ENCODE results near the gene TRIM66. TPM values are rescaled to one million over a fixed set of nuclear protein-coding genes. Genes with fewer than 3 reads are reported as not detected.

The TRIM66 gene
- total RNA-seq, 1 donor from 2014 or later: 59.5 TPM

GRCh38 chr11:8694137-8694536 lies 11.7 kb upstream of the TRIM66 start:
- Mint-ChIP-seq H3K4me1 (ENCODE audit: low read depth, unreplicated experiment) (peaks cover 1% of the 10 kb centered on the region), H3K36me3 (ENCODE audit: unreplicated experiment) (no peaks in the 10 kb centered on the region), H3K9me3 (ENCODE audit: unreplicated experiment) (peaks cover 5% of the 10 kb centered on the region), H3K4me3 (ENCODE audit: unreplicated experiment) (no peak overlapping the region), H3K27me3 (ENCODE audit: unreplicated experiment) (peaks cover 4% of the 10 kb centered on the region), H3K27ac (ENCODE audit: unreplicated experiment) (no peak overlapping the region)
- no peak for DNase-seq
- no peak for TF ChIP-seq CTCF (IDR thresholded peaks at IDR 0.05; ENCODE audit: partially characterized antibody, unreplicated experiment)

GRCh38 chr11:8693555-8693954 lies 11.1 kb upstream of the TRIM66 start:
- no peak for TF ChIP-seq CTCF (IDR thresholded peaks at IDR 0.05; ENCODE audit: partially characterized antibody, unreplicated experiment)
- Mint-ChIP-seq H3K9me3 (ENCODE audit: unreplicated experiment) (peaks cover 6% of the 10 kb centered on the region), H3K27ac (ENCODE audit: unreplicated experiment) (no peak overlapping the region), H3K36me3 (ENCODE audit: unreplicated experiment) (no peaks in the 10 kb centered on the region), H3K27me3 (ENCODE audit: unreplicated experiment) (peaks cover 6% of the 10 kb centered on the region), H3K4me3 (ENCODE audit: unreplicated experiment) (no peak overlapping the region), H3K4me1 (ENCODE audit: low read depth, unreplicated experiment) (peaks cover 3% of the 10 kb centered on the region)
- no peak for DNase-seq

- peaks cover 3% of the 10 kb centered on the region for H3K4me1 Mint-ChIP-seq (ENCODE audit: low read depth, unreplicated experiment)
- peaks cover 5% of the 10 kb centered on the region for H3K9me3 Mint-ChIP-seq (ENCODE audit: unreplicated experiment)
- H3K36me3 Mint-ChIP-seq (ENCODE audit: unreplicated experiment): no peaks in the 10 kb centered on the region
- no peak overlapping the region for H3K4me3 Mint-ChIP-seq (ENCODE audit: unreplicated experiment)
- DNase-seq: no peak
- H3K27ac Mint-ChIP-seq (ENCODE audit: unreplicated experiment): no peak overlapping the region
- peaks cover 5% of the 10 kb centered on the region for H3K27me3 Mint-ChIP-seq (ENCODE audit: unreplicated experiment)
- no peak for TF ChIP-seq CTCF (IDR thresholded peaks at IDR 0.05; ENCODE audit: partially characterized antibody, unreplicated experiment)
These were observed 10.6 kb upstream of the TRIM66 start for GRCh38 chr11:8693010-8693551.

GRCh38 chr11:8692417-8692816 lies 10.0 kb upstream of the TRIM66 start:
- Mint-ChIP-seq H3K4me1 (ENCODE audit: low read depth, unreplicated experiment) (peaks cover 7% of the 10 kb centered on the region), H3K9me3 (ENCODE audit: unreplicated experiment) (peaks cover 5% of the 10 kb centered on the region), H3K27ac (ENCODE audit: unreplicated experiment) (no peak overlapping the region), H3K27me3 (ENCODE audit: unreplicated experiment) (peaks cover 5% of the 10 kb centered on the region), H3K4me3 (ENCODE audit: unreplicated experiment) (no peak overlapping the region), H3K36me3 (ENCODE audit: unreplicated experiment) (no peaks in the 10 kb centered on the region)
- no peak for TF ChIP-seq CTCF (IDR thresholded peaks at IDR 0.05; ENCODE audit: partially characterized antibody, unreplicated experiment)
- DNase-seq: no peak

- peaks cover 5% of the 10 kb centered on the region for H3K9me3 Mint-ChIP-seq (ENCODE audit: unreplicated experiment)
- peaks cover 5% of the 10 kb centered on the region for H3K27me3 Mint-ChIP-seq (ENCODE audit: unreplicated experiment)
- DNase-seq: no peak
- no peaks in the 10 kb centered on the region for H3K36me3 Mint-ChIP-seq (ENCODE audit: unreplicated experiment)
- H3K4me1 Mint-ChIP-seq (ENCODE audit: low read depth, unreplicated experiment): peaks cover 7% of the 10 kb centered on the region
- TF ChIP-seq CTCF (IDR thresholded peaks at IDR 0.05; ENCODE audit: partially characterized antibody, unreplicated experiment): no peak
- H3K4me3 Mint-ChIP-seq (ENCODE audit: unreplicated experiment): no peak overlapping the region
- H3K27ac Mint-ChIP-seq (ENCODE audit: unreplicated experiment): no peak overlapping the region
These were observed 9.1 kb upstream of the TRIM66 start for GRCh38 chr11:8691601-8692000.
